ENCODE results near the gene ZDHHC5.

ZDHHC5 gene

GRCh38 chr11:57624864-57625263 lies 43.0 kb upstream of the ZDHHC5 start:
- DNase-seq (ENCODE audit: low read depth), result no peak
- TF ChIP-seq, protein P1, sequence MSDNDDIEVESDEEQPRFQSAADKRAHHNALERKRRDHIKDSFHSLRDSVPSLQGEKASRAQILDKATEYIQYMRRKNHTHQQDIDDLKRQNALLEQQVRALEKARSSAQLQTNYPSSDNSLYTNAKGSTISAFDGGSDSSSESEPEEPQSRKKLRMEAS (IDR thresholded peaks at IDR 0.05; ENCODE audit: low read depth, low read length), result no peak
- TF ChIP-seq POLR2A (IDR thresholded peaks at IDR 0.05; ENCODE audit: extremely low read depth, insufficient read length) (no peak), MYC (IDR thresholded peaks at IDR 0.05; ENCODE audit: low read depth, low read length) (no peak), CTCF (IDR thresholded peaks at IDR 0.05; ENCODE audit: low read depth, low read length) (no peak)
- H3K4me3 ChIP-seq (ENCODE audit: low read depth, low read length), result no peak overlapping the region

DNA sequence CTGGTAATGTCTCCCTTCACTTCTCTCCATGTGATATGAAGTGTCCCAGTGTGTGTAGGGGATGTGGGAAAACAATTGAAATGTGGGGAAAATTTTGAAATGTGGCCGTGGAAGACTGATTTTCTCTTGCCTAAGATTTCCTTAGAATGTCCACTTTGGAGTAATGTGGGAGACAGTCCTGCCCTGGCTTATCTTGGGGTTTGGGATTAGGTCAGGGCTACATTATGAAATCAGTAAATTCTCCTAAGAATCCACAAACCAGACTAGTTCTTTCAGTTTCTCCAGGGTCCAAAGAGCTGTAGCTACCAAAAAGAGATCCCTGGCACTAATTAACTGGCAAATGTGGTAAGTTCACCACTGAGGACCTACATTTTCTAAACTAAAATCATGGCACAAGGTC lies 41.0 kb upstream of the ZDHHC5 start:
- no peak for DNase-seq (ENCODE audit: low read depth)
- H3K4me3 ChIP-seq (ENCODE audit: low read depth, low read length), result no peak overlapping the region
- TF ChIP-seq, protein P1 (IDR thresholded peaks at IDR 0.05; ENCODE audit: low read depth, low read length), result no peak

DNA sequence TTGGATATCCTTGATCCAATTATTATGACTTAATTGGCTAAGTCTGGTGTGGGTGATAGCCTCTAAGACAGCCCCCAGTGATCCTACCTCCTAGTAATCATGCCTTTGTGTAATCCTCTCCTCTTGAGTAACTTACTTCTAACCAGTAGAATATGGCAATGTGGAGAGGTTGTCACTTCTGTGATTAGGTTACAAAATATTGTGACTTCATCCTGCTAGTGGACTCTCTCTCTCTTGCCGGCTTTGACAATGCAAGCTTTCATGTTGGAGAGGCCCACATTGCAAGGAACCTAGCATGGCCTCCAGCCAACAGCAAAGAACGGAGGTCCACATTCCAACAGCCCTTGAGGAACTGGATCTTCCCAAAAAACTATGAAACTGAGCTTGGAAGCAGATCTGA lies 37.7 kb upstream of the ZDHHC5 start:
- DNase-seq (ENCODE audit: low read depth), result no peak
- H3K4me3 ChIP-seq (ENCODE audit: low read depth, low read length), result no peak overlapping the region
- no peak for TF ChIP-seq CTCF (IDR thresholded peaks at IDR 0.05; ENCODE audit: low read depth, low read length)
- no peak for TF ChIP-seq MYC (IDR thresholded peaks at IDR 0.05; ENCODE audit: low read depth, low read length)
- TF ChIP-seq POLR2A (IDR thresholded peaks at IDR 0.05; ENCODE audit: extremely low read depth, insufficient read length), result no peak
- TF ChIP-seq, protein P1 (IDR thresholded peaks at IDR 0.05; ENCODE audit: low read depth, low read length), result no peak

DNA sequence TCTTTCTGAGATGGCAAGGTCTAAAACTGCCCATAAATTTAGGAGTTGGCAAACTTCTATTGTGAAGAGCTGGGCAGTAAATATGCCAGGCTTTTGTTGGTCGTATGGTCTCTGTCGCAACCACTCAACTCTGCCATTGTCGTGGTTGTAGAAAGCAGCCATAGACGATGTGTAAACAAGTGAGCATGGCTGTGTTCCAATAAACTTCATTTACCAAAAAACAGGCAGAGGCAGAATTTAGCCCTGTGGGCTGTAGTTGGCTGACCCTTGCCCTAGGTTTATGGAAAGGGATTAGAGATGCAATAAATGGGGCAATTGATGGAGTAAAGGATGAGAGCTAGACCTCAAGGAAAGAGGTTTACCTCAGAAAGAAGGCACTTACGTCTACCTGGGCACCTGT lies 35.8 kb upstream of the ZDHHC5 start:
- peak; percentile 39 for DNase-seq (ENCODE audit: low read depth)
- no peak overlapping the region for H3K4me3 ChIP-seq (ENCODE audit: low read depth, low read length)
- TF ChIP-seq, protein P1 (IDR thresholded peaks at IDR 0.05; ENCODE audit: low read depth, low read length), result no peak
- TF ChIP-seq MYC (IDR thresholded peaks at IDR 0.05; ENCODE audit: low read depth, low read length) (no peak), CTCF (IDR thresholded peaks at IDR 0.05; ENCODE audit: low read depth, low read length) (no peak), POLR2A (IDR thresholded peaks at IDR 0.05; ENCODE audit: extremely low read depth, insufficient read length) (no peak)

DNA sequence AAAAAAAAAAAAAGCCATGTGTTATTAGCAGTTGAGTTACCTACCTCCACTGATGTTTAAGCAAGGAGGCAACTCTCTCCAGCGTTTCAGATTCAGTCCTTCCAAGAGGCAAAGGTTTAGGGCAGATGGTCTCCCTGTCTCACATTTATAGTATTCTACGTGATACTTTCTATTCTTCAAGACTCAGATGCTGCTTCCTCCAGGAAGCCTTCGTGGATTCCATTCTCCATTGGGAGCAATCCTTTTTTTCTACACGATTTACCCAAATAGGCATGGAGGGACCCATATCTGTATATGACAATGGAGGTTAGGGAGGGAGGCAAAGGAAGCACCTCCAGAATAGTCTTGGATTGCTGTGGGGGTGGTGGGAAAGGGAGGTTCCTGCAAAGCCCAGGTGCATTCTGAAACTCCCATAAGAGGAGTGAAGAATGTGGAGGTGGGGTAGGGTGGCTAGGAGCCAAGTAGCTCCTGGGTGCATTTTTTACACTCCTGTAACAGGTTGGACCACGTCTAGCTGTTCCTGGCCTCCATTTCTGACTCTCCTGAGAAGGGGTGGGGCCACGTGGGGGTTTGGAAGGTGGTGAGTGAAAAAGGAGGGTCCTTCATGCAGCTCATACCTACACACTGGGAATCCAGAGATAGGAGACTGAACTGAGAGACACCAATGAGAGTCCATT lies 34.4 kb upstream of the ZDHHC5 start:
- no peak for TF ChIP-seq CTCF (IDR thresholded peaks at IDR 0.05; ENCODE audit: low read depth, low read length)
- H3K4me3 ChIP-seq (ENCODE audit: low read depth, low read length), result no peak overlapping the region
- DNase-seq (ENCODE audit: low read depth), result no peak

DNA sequence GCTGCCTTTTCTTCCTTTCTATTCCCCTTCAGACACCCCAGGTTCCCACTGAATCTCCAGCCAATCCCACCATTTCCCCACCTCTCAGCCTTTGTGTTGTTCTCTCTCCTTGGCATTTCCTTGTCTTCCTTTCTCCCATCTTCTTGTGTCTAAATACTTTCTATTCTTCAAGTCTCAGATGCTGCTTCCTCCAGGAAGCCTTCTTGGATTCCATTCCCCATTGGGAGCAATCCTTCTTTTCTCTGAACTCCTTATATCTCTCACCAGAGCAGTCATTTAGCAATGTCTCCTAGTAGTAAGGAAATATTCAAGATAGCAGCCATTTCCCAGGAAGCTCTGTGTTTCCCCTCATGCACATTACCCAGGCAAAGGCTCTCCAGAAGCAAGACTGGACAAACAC lies 33.6 kb upstream of the ZDHHC5 start:
- DNase-seq (ENCODE audit: low read depth), result no peak

More for the DNA sequence above, 33.6 kb upstream of the ZDHHC5 start:
- TF ChIP-seq POLR2A (IDR thresholded peaks at IDR 0.05; ENCODE audit: extremely low read depth, insufficient read length) (no peak), CTCF (IDR thresholded peaks at IDR 0.05; ENCODE audit: low read depth, low read length) (no peak), MYC (IDR thresholded peaks at IDR 0.05; ENCODE audit: low read depth, low read length) (no peak)
- TF ChIP-seq, protein P1 (IDR thresholded peaks at IDR 0.05; ENCODE audit: low read depth, low read length), result no peak
- H3K4me3 ChIP-seq (ENCODE audit: low read depth, low read length), result no peak overlapping the region
